Measurements from ENCODE around the gene LARP1.

LARP1 gene

GRCh38 chr5:154862766-154863165 lies 107.6 kb downstream of the LARP1 start:
- no peak for DNase-seq

- no peak for DNase-seq
These were observed 108.3 kb downstream of the LARP1 start for GRCh38 chr5:154863291-154864080.

- no peak for DNase-seq
These were observed 110.4 kb downstream of the LARP1 start for GRCh38 chr5:154865466-154866184.

GRCh38 chr5:154866841-154867240 lies 111.7 kb downstream of the LARP1 start:
- DNase-seq = no peak
